Measurements from ENCODE around the gene INSIG1.

Gene INSIG1

GRCh38 chr7:155324918-155325235, 27.2 kb downstream of the INSIG1 start:
- DNase-seq (ENCODE audit: low read depth in 2 of 2, low spot score in 1 of 2) = no peak

- DNase-seq (ENCODE audit: low read depth in 2 of 2, low spot score in 1 of 2) = no peak
Observed at GRCh38 chr7:155326385-155326784, 28.7 kb downstream of the INSIG1 start.

- DNase-seq (ENCODE audit: low read depth in 2 of 2, low spot score in 1 of 2) = no peak
Observed at GRCh38 chr7:155327590-155328320, 30.1 kb downstream of the INSIG1 start.

GRCh38 chr7:155329225-155329624, 31.5 kb downstream of the INSIG1 start:
- DNase-seq (ENCODE audit: low read depth in 2 of 2, low spot score in 1 of 2) = no peak

GRCh38 chr7:155331396-155331795, 33.7 kb downstream of the INSIG1 start:
- DNase-seq (ENCODE audit: low read depth in 2 of 2, low spot score in 1 of 2) = no peak

- no peak for DNase-seq (ENCODE audit: low read depth in 2 of 2, low spot score in 1 of 2)
Observed at GRCh38 chr7:155333346-155334234, 35.9 kb downstream of the INSIG1 start.

GRCh38 chr7:155336812-155337602, 39.3 kb downstream of the INSIG1 start:
- DNase-seq (ENCODE audit: low read depth in 2 of 2, low spot score in 1 of 2) = no peak

- DNase-seq (ENCODE audit: low read depth in 2 of 2, low spot score in 1 of 2) = no peak
Observed at GRCh38 chr7:155337946-155338631, 40.4 kb downstream of the INSIG1 start.

- peak in 1 of 2 donors; percentile 22 for DNase-seq (ENCODE audit: low read depth in 2 of 2, low spot score in 1 of 2)
Observed at GRCh38 chr7:155338632-155339320, 41.1 kb downstream of the INSIG1 start.

- DNase-seq (ENCODE audit: low read depth in 2 of 2, low spot score in 1 of 2) = no peak
Observed at GRCh38 chr7:155339474-155339873, 41.8 kb downstream of the INSIG1 start.

GRCh38 chr7:155340071-155340531, 42.4 kb downstream of the INSIG1 start:
- DNase-seq (ENCODE audit: low read depth in 2 of 2, low spot score in 1 of 2) = no peak

- DNase-seq (ENCODE audit: low read depth in 2 of 2, low spot score in 1 of 2) = no peak
Observed at GRCh38 chr7:155340721-155341120, 43.0 kb downstream of the INSIG1 start.

- no peak for DNase-seq (ENCODE audit: low read depth in 2 of 2, low spot score in 1 of 2)
Observed at GRCh38 chr7:155341463-155341983, 43.8 kb downstream of the INSIG1 start.

- no peak for DNase-seq (ENCODE audit: low read depth in 2 of 2, low spot score in 1 of 2)
Observed at GRCh38 chr7:155342313-155342712, 44.6 kb downstream of the INSIG1 start.

GRCh38 chr7:155343150-155343549, 45.5 kb downstream of the INSIG1 start:
- DNase-seq (ENCODE audit: low read depth in 2 of 2, low spot score in 1 of 2) = no peak

- no peak for DNase-seq (ENCODE audit: low read depth in 2 of 2, low spot score in 1 of 2)
Observed at GRCh38 chr7:155343661-155344121, 46.0 kb downstream of the INSIG1 start.

- no peak for DNase-seq (ENCODE audit: low read depth in 2 of 2, low spot score in 1 of 2)
Observed at GRCh38 chr7:155344270-155344617, 46.6 kb downstream of the INSIG1 start.

GRCh38 chr7:155344618-155345433, 47.1 kb downstream of the INSIG1 start:
- DNase-seq (ENCODE audit: low read depth in 2 of 2, low spot score in 1 of 2) = peak; percentile 51 to 74

GRCh38 chr7:155345490-155345889, 47.8 kb downstream of the INSIG1 start:
- DNase-seq (ENCODE audit: low read depth in 2 of 2, low spot score in 1 of 2) = no peak

Data from stimulated activated CD8-positive, alpha-beta memory T cell treated with anti-CD3 and anti-CD28 coated beads, Interleukin-4, amount 100 ng/mL, for 4 hours (primary cell).